GM18507 (cell line): ENCODE results near the gene MCOLN1.
"Not testable (repeated sequence)": the region's sequence is repeated elsewhere in the genome, so short reads cannot be mapped to it uniquely, and the experiment has no call there.

Experiments
- DNase-seq: peaks from one replicate; pipeline ENCODE4 v3.0.0; 2011; ENCODE audit warnings: low read depth; ENCODE audit not compliant: insufficient read length; ENCODE audit errors: extremely low spot score
- FAIRE-seq: peaks from 2 replicates; lab custom pipeline; 2011; peaks lifted over from hg19 to GRCh38; lab: Jason Lieb, UNC

Gene MCOLN1

DNA sequence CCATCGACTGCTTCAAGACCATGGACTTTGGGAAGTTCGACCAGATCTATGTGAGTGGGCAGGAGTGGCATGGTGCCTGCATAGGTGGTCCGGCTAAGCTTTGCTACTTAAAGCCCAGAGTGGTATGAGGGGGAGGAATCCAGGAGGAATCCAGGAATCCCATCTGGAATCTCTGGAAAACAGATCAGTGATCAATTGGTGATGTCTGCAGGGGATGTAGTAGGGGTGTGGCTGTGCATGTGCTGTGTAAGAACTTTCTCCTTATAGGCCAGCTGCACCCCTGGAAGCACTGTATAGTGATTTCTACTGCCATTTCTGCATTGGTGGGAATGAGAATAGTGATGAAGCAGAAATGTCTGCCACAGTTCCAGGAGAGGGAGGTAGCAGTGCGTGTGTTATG is 36.7 kb downstream of the MCOLN1 start:
- DNase-seq (no peak), FAIRE-seq (no peak)

DNA sequence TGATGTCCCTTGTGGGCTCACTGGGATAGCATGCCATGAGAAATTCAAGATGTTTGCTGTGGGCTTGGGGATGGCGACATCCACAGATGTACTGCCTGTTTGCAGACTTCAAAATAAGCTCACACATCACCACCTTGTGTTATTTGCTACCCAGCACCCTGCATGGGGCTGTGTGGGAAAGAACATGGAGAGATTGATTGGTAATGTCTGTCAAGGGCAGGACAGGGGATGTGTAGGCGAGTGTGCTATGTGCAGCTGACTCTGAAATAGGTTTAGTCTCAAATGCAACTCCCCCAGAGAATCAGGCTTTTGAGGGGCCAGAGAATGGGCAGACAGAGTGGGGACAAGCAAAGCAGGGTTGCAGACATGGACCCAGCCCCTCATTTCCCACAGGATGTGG is 37.8 kb downstream of the MCOLN1 start:
- no peak for FAIRE-seq

DNA sequence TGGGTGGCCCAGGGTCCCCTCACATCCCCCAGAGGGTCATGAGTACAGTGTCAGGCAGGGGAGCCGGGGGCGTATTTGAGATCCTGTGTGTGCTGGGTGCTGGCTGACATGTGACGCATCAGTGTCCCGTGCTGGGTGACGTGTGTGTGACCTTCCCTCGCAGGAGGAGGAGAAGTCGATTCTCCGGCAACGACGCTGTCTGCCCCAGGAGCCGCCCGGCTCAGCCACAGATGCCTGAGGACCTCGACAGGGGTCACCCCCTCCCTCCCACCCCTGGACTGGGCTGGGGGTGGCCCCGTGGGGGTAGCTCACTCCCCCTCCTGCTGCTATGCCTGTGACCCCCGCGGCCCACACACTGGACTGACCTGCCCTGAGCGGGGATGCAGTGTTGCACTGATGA is 38.9 kb downstream of the MCOLN1 start:
- FAIRE-seq (no peak), DNase-seq (no peak)

More for the DNA sequence above, 37.8 kb downstream of the MCOLN1 start:
- DNase-seq = no peak

DNA sequence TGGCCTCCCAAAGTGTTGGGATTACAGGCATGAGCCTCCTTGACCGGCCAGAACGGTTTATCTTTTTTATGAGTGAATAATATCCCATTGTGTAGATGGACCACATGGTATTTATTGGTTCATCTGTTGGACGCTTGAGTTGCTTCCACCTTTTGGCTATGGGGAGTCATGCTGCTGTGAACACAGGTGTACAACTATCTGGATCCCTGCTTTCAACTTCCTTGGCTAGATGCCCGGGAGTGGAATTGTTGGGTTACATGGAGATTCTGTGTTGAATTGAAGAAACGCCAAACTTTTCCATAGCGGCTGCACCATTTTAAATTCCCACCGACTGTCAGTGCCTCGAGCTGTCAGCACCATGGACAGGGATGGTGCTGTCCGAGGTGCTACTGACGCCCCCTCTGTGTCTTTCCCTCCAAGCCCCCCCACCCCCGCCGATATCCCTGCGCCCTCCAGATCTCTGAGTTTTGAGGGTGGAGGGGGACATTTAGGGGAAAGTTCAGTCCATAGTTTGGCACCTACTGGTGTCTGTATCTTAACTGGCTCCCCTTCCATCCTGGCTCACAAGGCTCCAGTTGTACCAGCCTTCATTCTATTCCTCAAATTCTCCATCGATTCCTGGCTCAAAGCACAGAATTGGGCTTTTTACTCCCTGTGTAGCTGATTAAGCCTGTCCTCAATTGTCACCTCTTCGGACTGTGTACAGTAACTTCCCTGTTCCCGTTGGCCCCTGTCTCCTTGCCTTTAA is 40.4 kb downstream of the MCOLN1 start:
- no peak for DNase-seq
- FAIRE-seq = no peak

DNA sequence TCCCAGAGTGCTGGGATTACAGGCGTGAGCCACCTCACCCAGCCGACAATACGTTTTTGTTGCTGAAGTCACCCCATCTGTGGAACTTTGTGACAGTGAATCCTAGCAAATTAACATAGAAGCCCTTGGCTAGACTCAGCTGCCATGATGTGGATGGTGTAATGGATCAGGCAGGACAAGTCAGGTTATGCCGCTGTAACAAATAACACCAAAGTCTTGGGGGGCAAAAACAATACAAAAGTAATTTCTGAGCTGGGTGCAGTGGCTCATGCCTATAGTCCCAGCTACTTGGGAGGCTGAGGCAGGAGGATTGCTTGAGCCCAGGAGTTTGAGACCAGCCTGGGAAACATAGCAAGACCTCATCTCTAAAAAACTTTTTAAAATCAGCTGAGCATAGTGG is 42.4 kb downstream of the MCOLN1 start:
- FAIRE-seq (no peak), DNase-seq (no peak)

DNA sequence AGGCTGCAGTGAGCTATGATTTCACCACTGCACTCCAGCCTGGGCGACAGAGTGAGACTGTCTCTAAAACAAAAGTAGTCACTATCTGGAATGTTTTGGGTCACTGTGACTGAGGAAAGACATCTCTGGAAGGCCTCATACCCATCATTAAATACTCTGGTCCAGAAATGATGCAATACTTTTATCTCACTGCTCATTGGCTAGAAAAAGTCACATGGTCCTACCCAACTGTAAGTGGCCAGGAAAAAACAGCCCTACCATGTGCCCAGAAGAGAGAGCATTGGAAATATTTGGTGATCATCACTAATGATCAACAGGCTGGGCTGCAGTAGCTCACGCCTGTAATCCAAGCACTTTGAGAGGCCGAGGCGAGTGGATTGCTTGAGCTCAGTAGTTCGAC is 42.9 kb downstream of the MCOLN1 start:
- no peak for FAIRE-seq

DNA sequence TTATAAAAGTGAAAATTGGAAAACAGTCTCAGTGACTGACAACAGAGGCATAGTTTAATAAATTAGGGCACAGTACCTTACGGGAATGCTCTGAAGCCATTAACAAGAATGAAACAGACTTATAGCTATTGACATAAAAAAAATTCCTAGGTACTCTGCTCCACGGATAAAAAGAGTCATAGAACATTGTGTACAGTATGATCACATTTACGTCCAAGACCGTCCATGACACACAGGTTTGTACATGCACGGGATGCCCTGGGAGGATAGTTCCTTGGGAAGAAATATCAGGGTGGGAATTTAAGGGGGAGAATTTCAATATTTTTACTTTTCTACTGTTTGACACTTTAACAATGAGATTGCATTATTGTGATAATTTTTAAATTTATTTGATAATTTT is 48.3 kb downstream of the MCOLN1 start:
- DNase-seq = no peak
- no peak for FAIRE-seq

More for the DNA sequence above, 42.9 kb downstream of the MCOLN1 start:
- no peak for DNase-seq

DNA sequence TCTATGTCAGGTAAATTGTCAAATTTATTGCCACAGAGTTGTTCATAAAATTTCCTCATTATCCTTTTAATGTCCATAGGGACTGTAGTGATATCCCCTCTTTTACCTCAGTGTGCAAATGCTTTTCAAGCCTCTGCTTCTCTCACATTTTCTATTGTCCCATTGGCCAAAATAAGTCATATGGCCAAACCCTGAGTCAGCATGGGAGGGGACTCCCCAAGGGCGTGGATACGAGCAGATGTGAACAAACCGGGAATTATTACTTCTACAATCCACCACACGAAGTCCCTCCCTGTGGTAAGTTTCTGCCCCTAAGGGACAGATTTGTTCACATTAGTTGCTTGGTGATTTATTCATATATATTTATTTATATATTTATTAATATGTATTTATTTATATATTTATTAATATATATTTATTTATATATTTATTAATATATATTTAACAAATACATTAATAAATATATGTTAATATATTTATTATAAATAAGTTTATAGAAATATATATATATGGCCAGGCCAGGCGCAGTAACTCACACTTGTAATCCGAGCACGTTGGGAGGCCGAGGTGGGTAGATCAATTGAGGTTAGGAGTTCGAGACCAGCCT is 53.1 kb downstream of the MCOLN1 start:
- FAIRE-seq = no peak
- no peak for DNase-seq

DNA sequence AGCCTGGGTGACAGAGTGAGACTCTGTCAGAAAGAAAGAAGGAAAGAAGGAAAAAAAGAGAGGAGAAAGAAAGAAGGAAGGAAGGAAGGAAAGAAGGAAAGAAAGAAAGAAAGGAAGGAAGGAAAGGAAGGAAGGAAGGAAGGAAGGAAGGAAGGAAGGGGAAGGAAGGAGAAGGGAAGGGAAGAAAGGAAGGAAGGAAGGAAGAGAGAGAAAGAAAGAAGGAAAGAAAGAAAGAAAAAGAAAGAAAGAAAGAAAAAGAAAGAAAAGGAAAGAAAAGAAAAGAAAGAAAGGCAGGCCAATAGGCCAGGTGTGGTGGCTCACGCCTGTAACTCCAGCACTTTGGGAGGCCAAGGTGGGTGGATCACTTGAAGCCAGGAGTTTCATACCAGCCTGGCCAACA is 55.0 kb downstream of the MCOLN1 start:
- FAIRE-seq = not testable (repeated sequence)

DNA sequence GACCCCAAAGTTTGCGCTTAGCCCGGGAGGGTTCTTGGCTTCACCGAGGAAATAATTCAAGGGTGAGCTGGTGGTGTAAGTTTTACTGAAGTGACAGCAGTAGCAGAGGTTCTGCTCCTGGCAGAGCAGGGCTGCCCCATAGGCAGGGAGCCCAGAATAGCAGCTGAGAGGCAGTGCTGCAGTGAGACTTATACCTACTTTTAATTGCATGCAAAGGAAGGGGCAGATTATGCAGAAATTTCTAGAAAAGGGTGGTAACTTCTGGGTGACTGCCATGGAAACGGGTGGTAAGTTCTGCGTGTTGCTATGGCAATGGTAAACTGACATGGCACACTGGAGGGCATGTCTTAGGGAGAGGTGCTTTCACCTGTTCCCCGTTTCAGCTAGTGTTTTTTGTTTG is 55.7 kb downstream of the MCOLN1 start:
- no peak for FAIRE-seq

More for the DNA sequence above, 55.0 kb downstream of the MCOLN1 start:
- not testable (repeated sequence) for DNase-seq

DNA sequence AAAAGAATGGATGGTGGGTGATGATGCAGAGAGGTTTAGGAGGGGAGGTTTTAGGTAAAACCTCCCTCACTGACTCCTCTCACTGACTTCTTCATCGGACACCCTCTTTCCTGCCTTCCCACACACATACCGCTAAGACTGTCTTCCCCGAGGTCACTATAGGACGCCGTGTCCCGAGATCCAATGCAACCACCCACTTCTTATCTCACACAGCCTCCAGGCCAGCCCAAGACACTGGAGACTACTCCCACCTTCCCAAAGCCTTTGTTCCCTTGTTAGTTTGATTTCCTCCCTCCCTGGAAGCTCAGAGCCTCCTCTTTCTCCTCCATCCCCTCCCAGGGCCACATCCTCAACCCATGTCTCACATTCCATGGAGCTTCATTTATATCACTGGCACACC is 56.8 kb downstream of the MCOLN1 start:
- FAIRE-seq = no peak

More for the DNA sequence above, 55.7 kb downstream of the MCOLN1 start:
- no peak for DNase-seq

DNA sequence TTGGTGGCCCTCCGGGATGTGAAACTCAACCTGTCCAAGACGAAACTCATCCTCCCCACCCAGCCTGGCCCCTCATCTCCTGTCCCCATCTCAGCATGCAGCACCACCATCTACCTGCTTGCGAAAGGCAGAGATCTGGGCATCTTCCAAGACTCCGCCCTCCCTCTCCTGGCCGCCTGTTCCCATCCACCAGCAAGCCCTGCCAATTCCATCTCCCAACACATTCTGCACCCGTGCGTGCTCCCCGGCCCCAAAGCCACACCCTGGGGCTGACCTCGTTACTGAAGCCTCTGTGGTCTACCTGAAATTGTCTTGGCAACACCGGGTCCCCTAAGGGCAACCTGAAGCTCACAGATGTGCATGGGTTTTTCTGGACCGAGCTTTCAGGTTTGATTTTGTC is 60.0 kb downstream of the MCOLN1 start:
- DNase-seq = no peak
- no peak for FAIRE-seq

More for the DNA sequence above, 56.8 kb downstream of the MCOLN1 start:
- DNase-seq = no peak
